Fibroblast of lung (primary cell): ENCODE results near the gene RPS6KA2. TPM values are rescaled to one million over a fixed set of nuclear protein-coding genes. Genes with fewer than 3 reads are reported as not detected.

ENCODE experiments used
- DNase-seq, 2 donors: peaks; one replicate each; pipeline versions ENCODE4 v3.0.0 to v3.0.0-alpha.2; 2010; ENCODE audit warnings: low read depth in 2 of 2
- H2AFZ ChIP-seq: 2 replicates; pipeline ENCODE4 v1.5.1; 2012; ENCODE audit warnings: low read length, control low read depth, inconsistent platforms
- H3K27ac ChIP-seq: 2 replicates; pipeline ENCODE4 v1.5.1; 2011; ENCODE audit warnings: low read length, control low read depth; ENCODE audit not compliant: insufficient read depth
- H3K27me3 ChIP-seq: 2 replicates; pipeline ENCODE4 v1.5.1; 2011; ENCODE audit warnings: mild to moderate bottlenecking, low read length; ENCODE audit not compliant: control insufficient read depth, insufficient read depth
- H3K36me3 ChIP-seq: 2 replicates; pipeline ENCODE4 v1.5.1; 2011; ENCODE audit warnings: low read length; ENCODE audit not compliant: control insufficient read depth, insufficient read depth
- H3K4me1 ChIP-seq: 2 replicates; pipeline ENCODE4 v1.5.1; 2011; ENCODE audit warnings: low read length; ENCODE audit not compliant: control insufficient read depth, insufficient read depth; ENCODE audit errors: extremely low read depth
- H3K4me2 ChIP-seq: 2 replicates; pipeline ENCODE4 v1.5.1; 2011; ENCODE audit warnings: low read length, control low read depth; ENCODE audit not compliant: insufficient read depth; ENCODE audit errors: extremely low read depth
- H3K4me3 ChIP-seq, 4 experiments: fragments of 200-600 bp in 1 of 4; sonication (generic) in 1 of 4; replicated peaks in 1 of 4; 2 replicates each; pipeline ENCODE4 v1.5.1; 2011 to 2016; ENCODE audit warnings: low read length in 4 of 4, low read depth in 3 of 4, mild to moderate bottlenecking in 3 of 4, control low read depth in 2 of 4, inconsistent platforms in 1 of 4, mixed read lengths in 1 of 4; ENCODE audit not compliant: insufficient read depth in 1 of 4; ENCODE audit errors: control extremely low read depth in 1 of 4
- H3K79me2 ChIP-seq: 2 replicates; pipeline ENCODE4 v1.5.1; 2012; ENCODE audit warnings: mild to moderate bottlenecking, low read length, inconsistent platforms; ENCODE audit not compliant: control insufficient read depth, insufficient read depth
- H3K9ac ChIP-seq: 2 replicates; pipeline ENCODE4 v1.5.1; 2011; ENCODE audit warnings: mild to moderate bottlenecking, low read length, control low read depth; ENCODE audit not compliant: insufficient read depth
- H3K9me3 ChIP-seq: 2 replicates; pipeline ENCODE4 v1.5.1; 2012; ENCODE audit warnings: low read depth, low read length; ENCODE audit not compliant: control insufficient read depth, insufficient read depth
- H4K20me1 ChIP-seq: 2 replicates; pipeline ENCODE4 v1.5.1; 2011; ENCODE audit warnings: low read length; ENCODE audit not compliant: control insufficient read depth, insufficient read depth; ENCODE audit errors: extremely low read depth
- EZH2 ChIP-seq: IDR thresholded peaks from 2 replicates; pipeline ENCODE4 v1.5.1; 2012; ENCODE audit warnings: low read length, control low read depth, mild to moderate bottlenecking; ENCODE audit errors: missing control alignments
- polyA plus RNA-seq, 2 donors: library from polyadenylated mRNA; depleted of rRNA in 1 of 2; stranded (reverse) in 1 of 2; unstranded in 1 of 2; fragments of >200 nt; gene quantifications; 2 replicates each; pipeline ENCODE4 v1.2.1, GENCODE V29; 2011 to 2012; ENCODE audit warnings: missing spikeins in 1 of 2
- total RNA-seq: library from RNA; depleted of rRNA; stranded (reverse); fragments of >200 nt; gene quantifications from 2 replicates; pipeline ENCODE4 v1.2.1, GENCODE V29; 2014
- TF ChIP-seq, protein P1 (sequence below), 2 donors: IDR thresholded peaks in 1 of 2; conservative IDR thresholded peaks in 1 of 2; 1 replicate in 1 of 2; 2 replicates in 1 of 2; pipeline ENCODE4 v1.5.1; 2011 to 2012; ENCODE audit warnings: low read length in 2 of 2, control low read depth in 1 of 2, inconsistent platforms in 1 of 2, low read depth in 1 of 2, mild to moderate bottlenecking in 1 of 2

RPS6KA2 gene
- total and polyA plus RNA-seq, 2 donors (not counting 1 experiment from before 2014, with no cell fraction given), result 66.8 to 116 TPM

DNA sequence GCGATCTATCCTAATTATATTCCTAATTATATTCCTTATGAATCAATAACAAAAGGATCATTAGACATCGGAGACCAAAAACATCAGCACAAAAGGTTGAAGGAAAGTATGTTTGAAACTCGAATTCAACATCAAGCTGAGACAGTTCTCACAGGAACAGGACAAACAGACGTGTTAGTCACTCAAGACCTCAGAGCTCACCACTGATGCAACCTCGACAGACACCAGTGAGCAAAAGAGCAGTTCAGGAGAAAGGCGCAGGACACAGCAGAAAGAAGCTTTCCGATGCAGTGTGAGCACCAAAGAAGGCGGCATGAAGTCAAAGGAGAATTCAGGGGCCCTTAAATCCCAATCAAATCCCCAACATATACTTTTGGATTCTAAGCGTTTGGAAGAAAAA is 34.2 kb downstream of the RPS6KA2 start:
- Histone ChIP-seq H3K36me3 (peaks cover 2% of the 10 kb centered on the region), H3K4me1 (peaks cover 25% of the 10 kb centered on the region), H3K9me3 (no peaks in the 10 kb centered on the region), H3K4me3 (no peak overlapping the region), H3K4me2 (no peak overlapping the region), H3K79me2 (peaks cover 31% of the 10 kb centered on the region), H3K27me3 (no peaks in the 10 kb centered on the region), H4K20me1 (no peaks in the 10 kb centered on the region), H3K27ac (no peak overlapping the region), H2AFZ (no peak overlapping the region), H3K9ac (no peak overlapping the region)
- TF ChIP-seq EZH2, result no peak
- TF ChIP-seq, protein P1, sequence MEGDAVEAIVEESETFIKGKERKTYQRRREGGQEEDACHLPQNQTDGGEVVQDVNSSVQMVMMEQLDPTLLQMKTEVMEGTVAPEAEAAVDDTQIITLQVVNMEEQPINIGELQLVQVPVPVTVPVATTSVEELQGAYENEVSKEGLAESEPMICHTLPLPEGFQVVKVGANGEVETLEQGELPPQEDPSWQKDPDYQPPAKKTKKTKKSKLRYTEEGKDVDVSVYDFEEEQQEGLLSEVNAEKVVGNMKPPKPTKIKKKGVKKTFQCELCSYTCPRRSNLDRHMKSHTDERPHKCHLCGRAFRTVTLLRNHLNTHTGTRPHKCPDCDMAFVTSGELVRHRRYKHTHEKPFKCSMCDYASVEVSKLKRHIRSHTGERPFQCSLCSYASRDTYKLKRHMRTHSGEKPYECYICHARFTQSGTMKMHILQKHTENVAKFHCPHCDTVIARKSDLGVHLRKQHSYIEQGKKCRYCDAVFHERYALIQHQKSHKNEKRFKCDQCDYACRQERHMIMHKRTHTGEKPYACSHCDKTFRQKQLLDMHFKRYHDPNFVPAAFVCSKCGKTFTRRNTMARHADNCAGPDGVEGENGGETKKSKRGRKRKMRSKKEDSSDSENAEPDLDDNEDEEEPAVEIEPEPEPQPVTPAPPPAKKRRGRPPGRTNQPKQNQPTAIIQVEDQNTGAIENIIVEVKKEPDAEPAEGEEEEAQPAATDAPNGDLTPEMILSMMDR (conservative IDR thresholded peaks at IDR 0.05 in 1 of 2, IDR thresholded peaks at IDR 0.05 in 1 of 2; ENCODE audit: low read depth in 1 of 2, low read length in 2 of 2), result no peak
- DNase-seq, result peak; percentile 63 to 71

DNA sequence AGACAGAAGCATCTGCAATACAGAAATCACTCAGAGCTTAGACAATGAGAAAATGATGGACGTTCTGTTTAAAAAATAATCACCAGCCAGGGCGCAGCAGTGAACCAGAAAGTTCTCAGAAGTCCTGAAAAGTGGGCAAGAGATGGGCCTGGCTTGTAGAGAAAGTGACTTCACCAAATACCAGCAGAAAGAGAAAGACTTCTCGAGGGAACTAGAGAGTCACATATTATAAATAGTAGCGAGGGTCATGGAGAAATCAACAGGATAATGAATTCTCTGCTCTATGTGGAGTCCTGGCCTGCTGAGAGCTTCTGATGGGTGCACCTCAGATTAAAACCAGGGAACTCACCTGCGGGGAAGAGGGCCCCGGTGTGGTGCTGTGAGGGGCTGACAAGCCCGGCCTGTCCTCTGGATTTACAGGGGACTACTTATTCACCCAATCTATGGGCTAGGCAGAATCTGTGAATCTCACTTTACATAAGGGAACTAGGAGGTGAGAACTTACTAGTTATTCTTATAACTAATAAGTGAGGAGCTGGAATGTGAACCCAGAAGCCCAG is 35.0 kb downstream of the RPS6KA2 start:
- Histone ChIP-seq H3K9me3 (no peaks in the 10 kb centered on the region), H3K9ac (no peak overlapping the region), H3K79me2 (peaks cover 25% of the 10 kb centered on the region), H3K4me3 (no peak overlapping the region), H3K36me3 (peaks cover 2% of the 10 kb centered on the region), H3K4me2 (no peak overlapping the region), H3K4me1 (peaks cover 22% of the 10 kb centered on the region), H4K20me1 (no peaks in the 10 kb centered on the region), H3K27me3 (no peaks in the 10 kb centered on the region), H3K27ac (no peak overlapping the region), H2AFZ (no peak overlapping the region)
- TF ChIP-seq, protein P1 (conservative IDR thresholded peaks at IDR 0.05 in 1 of 2, IDR thresholded peaks at IDR 0.05 in 1 of 2; ENCODE audit: low read depth in 1 of 2, low read length in 2 of 2), result no peak
- no peak for TF ChIP-seq EZH2
- DNase-seq, result no peak

DNA sequence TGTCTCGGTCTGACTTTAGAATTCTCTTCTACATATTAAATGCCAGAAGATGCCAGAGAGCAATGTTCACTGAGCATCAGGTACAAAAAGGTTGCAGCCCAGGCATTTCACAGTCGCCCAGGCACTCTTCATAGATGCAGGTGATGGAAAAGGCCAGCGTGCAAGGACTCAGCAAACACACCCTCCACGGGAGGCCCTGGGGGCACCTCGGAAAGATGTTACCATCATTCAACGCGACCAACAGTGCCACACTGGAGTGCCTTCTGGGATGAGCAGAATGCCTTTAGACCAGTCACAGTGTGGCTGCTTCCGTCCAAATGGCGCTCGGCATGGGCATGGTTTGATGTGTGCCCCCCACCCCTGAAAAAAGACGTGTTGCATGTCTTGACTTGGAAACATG is 36.0 kb downstream of the RPS6KA2 start:
- TF ChIP-seq, protein P1 (conservative IDR thresholded peaks at IDR 0.05 in 1 of 2, IDR thresholded peaks at IDR 0.05 in 1 of 2; ENCODE audit: low read depth in 1 of 2, low read length in 2 of 2), result no peak
- TF ChIP-seq EZH2, result no peak
- no peak overlapping the region for H2AFZ ChIP-seq
- H3K36me3 ChIP-seq, result no peaks in the 10 kb centered on the region
- no peak overlapping the region for H3K27ac ChIP-seq
- H3K27me3 ChIP-seq, result no peaks in the 10 kb centered on the region
- H3K9ac ChIP-seq, result no peak overlapping the region
- H4K20me1 ChIP-seq, result no peaks in the 10 kb centered on the region
- H3K4me3 ChIP-seq, result no peak overlapping the region
- no peaks in the 10 kb centered on the region for H3K9me3 ChIP-seq
- H3K79me2 ChIP-seq, result peaks cover 20% of the 10 kb centered on the region
- no peak for DNase-seq
- H3K4me2 ChIP-seq, result no peak overlapping the region
- peaks cover 13% of the 10 kb centered on the region for H3K4me1 ChIP-seq
